Right ventricle myocardium inferior (tissue), 1 donor: ENCODE results near the gene SUSD2. TPM values are rescaled to one million over a fixed set of nuclear protein-coding genes. Genes with fewer than 3 reads are reported as not detected.
A peak's percentile ranks its signal among the peaks of the same experiment; 100 is the strongest.
"Not testable (repeated sequence)": the region's sequence is repeated elsewhere in the genome, so short reads cannot be mapped to it uniquely, and the experiment has no call there.

ENCODE experiments used
- ATAC-seq: fragments of 200-7000 bp; cut with Tn5 transposase; one replicate; pipeline ENCODE4 v1.9.1; 2020; ENCODE audit warnings: mild to moderate bottlenecking, moderate library complexity
- DNase-seq: peaks from one replicate; pipeline ENCODE4 v3.0.0; 2021; ENCODE audit errors: missing footprints
- intact Hi-C: fragments of 100-400 bp; cut with DNase I; formaldehyde crosslinking; loops from one replicate; pipeline ENCODE4 v1.11.0; 2022
- total RNA-seq: library from RNA; stranded (reverse); fragmentation: NEBNext Ultra II Directional; extraction: Animal tissue kit (Norgen Biotek cat#: 25700); gene quantifications from one replicate; pipeline ENCODE4 v1.2.1, GENCODE V29; 2021
- donor health status: DM: no; HTN: yes; CAD: no; lungs with severe emphysema.

Gene SUSD2
- total RNA-seq, 1 donor from 2014 or later, result 2.8 TPM

- intact Hi-C loops, result not testable (repeated sequence)
Measured at GRCh38 chr22:24203856-24204255, 22.6 kb downstream of the SUSD2 start.

DNA sequence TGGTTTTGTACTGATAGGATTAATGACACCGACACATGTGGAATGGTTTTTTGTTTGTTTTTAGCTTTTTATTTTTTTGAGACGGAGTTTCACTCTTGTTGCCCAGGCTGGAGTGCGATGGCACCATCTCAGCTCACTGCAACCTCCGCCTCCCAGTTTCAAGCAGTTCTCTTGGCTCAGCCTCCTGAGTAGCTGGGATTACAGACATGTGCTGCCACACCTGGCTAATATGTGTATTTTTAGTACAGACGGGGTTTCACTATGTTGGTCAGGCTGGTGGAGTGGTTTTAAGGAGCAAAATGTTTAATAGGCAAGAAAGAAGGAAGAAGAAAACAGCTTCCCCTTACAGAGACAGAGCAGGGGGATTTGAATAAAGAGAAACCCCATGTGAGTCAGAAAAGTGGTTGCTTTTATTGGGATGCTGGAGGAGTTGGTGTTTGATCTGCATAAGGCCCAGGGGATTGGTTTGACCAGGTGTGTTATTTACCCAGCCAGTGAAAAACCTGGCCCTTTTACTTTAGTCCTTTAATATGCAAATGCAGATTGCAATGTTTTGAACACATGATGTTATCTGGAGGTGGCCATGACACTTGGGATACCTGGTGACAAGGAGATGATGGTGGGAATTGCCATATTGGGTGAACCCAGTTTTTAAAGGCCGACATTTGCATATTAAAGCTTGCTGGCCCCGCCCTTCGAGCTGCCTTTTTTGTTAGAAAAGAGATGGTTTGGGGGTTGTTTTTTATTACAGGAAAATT lies 24.3 kb downstream of the SUSD2 start:
- intact Hi-C loops, result no loop called here
- ATAC-seq (no peak), DNase-seq (no peak)

More at GRCh38 chr22:24203856-24204255, 22.6 kb downstream of the SUSD2 start:
- not testable (repeated sequence) for DNase-seq, ATAC-seq

DNA sequence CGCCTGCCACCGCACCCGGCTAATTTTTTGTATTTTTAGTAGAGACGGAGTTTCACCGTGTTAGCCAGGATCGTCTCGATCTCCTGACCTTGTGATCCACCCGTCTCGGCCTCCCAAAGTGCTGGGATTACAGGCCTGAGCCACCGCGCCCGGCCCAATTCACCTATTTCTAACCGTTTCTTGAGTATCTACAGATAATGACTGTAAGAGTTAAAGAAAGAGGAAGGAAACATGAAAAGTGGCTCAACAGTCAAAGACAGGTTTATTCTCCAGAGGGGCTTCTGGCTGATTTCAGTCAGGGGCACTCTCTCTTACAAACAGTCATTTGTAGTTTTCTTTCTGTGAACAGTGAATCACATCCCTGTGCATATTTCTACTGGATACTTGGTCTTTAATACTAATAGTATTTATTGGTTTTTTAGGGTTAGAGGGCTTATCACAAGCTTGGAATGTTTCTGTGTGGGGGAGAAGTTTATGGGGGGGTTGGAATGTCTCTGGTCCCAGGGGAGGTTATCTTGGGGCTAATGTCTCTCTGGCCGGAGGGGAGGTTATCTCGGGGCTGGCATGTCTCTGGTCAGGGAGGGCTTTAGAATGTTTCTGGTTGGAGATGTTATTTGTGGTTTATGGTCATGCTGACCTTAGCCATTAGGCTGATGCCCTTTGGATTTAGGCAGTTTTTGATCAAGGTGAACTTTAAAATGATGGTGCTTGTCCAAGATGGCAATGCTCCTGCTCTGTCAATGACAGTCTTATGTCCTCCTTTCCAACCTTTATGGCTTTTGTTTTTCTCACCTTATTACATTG lies 25.4 kb downstream of the SUSD2 start:
- DNase-seq, ATAC-seq, intact Hi-C loops: not testable (repeated sequence)

- intact Hi-C loops, result loop anchor here (1.0 kb wide), 1 partner anchor 38 kb away; the partner anchor contains the start of gene GGT5
- no peak for DNase-seq
- ATAC-seq, result peak; percentile 24
Measured at GRCh38 chr22:24207264-24208011, 26.2 kb downstream of the SUSD2 start.

GRCh38 chr22:24208012-24208749 lies 26.9 kb downstream of the SUSD2 start:
- intact Hi-C loops, result loop anchor here (1.0 kb wide), 1 partner anchor 37 kb away; the partner anchor contains the start of gene GGT5
- ATAC-seq, result peak; percentile 92
- DNase-seq, result no peak

DNA sequence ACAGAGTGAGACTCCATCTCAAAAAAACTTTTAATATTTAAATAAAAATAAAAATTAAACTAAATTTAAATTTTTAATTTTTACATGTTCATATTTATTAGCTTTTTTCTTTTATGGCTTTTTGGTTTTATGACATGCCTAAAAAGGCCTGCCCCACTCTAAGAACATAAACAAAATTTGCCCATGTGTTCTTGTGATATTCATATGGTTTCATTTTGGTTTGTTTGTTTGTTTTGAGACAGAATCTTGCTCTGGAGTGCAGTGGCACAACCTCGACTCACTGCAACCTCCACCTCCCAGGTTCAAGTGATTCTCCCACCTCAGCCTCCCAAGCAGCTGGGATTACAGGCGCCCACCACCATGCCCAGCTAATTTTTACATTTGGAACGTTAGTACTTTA lies 27.7 kb downstream of the SUSD2 start:
- ATAC-seq, result no peak
- DNase-seq, result no peak
- intact Hi-C loops, result no loop called here

- ATAC-seq, result no peak
- DNase-seq, result no peak
- intact Hi-C loops, result no loop called here
Measured at GRCh38 chr22:24209687-24210086, 28.4 kb downstream of the SUSD2 start.

DNA sequence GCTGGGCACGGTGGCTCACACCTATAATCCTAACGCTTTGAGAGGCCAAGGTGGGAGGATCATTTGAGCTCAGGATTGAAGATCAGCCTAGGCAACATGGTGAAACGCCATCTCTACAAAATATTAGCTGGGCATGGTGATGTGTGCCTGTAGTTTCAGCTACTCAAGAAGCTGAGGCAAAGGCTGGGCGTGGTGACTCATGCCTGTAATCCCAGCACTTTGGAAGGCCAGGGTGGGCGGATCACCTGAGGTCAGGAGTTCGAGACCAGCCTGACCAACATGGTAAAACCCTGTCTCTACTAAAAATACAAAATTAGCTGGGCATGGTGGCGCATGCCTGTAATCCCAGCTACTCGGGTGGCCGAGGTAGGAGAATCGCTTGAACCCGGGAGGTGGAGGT lies 29.1 kb downstream of the SUSD2 start:
- ATAC-seq, intact Hi-C loops, DNase-seq: not testable (repeated sequence)

DNA sequence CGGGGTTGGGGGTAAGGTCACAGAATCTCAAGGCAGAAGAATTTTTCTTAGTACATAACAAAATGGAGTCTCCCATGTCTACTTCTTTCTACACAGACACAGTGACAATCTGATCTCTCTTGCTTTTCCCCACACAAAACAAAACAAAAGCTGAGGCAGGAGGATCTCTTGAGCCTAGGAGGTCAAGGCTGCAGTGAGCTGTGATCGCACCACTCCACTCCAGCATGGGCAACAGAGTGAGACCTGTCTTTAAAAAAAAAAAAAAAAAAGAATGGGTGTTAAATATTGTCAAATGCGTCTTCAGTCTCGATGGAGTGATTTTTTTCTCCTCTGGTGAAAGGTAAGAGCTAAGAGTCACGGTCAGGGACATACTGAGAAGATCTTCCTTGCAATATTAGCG lies 30.4 kb downstream of the SUSD2 start:
- intact Hi-C loops, DNase-seq, ATAC-seq: not testable (repeated sequence)

DNA sequence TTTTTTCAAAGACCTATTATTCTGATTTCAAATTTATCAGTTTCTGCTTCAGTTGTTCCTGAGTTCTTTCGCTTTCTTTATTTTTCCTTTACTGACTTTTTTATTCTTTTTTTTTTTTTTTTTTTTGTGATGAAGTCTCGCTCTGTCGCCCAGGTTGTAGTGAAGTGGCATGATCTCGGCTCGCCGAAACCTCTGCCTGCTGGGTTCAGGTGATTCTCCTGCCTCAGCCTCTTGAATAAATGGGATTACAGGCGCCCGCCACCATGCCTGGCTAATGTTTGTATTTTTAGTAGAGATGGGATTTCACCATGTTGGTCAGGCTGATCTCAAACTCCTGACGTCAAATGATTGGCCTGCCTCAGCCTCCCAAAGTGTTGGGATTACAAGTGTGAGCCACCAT lies 31.8 kb downstream of the SUSD2 start:
- DNase-seq, intact Hi-C loops: not testable (repeated sequence)

DNA sequence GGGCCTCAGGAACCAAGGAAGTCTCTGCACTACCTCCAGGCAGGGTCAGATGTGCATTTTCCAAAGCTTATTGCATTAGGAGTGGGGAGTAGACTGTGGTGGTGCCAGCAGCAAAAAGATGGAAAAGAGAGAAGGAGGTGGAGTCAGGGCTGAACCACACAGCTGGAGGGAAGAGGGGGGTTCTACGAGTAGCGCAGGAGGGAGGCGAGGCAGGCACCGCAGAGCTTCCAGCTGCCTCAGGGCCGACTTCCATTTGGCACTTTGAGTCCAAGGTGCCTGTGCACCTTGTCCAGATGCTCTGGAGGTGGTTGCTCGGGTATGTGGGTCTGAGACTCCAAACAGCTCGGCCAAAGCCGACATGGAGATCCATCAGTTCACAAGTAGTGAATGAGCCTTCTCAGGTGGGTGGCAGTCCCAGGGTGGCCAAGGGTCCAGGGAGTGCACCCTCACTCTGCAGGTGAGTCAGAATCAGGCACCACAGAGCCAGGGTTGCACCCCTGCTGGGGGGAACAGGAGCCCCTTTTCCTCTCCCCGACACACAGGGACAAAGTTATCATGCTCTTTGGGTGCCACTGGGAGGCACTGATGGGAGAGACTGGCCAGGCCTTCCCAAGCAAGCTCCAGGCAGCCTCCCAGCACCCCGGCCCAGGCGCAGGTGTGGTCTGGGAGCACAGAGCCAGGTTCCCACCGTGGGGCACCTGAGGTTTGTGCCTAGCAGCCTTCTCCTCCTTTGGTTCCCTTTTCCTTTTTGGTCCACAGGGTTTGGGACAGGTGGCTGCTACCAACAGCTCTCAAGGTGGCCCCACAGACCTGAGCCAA lies 33.4 kb downstream of the SUSD2 start:
- DNase-seq (no peak), ATAC-seq (no peak)
- intact Hi-C loops, result no loop called here

More for the DNA sequence above, 31.8 kb downstream of the SUSD2 start:
- not testable (repeated sequence) for ATAC-seq

DNA sequence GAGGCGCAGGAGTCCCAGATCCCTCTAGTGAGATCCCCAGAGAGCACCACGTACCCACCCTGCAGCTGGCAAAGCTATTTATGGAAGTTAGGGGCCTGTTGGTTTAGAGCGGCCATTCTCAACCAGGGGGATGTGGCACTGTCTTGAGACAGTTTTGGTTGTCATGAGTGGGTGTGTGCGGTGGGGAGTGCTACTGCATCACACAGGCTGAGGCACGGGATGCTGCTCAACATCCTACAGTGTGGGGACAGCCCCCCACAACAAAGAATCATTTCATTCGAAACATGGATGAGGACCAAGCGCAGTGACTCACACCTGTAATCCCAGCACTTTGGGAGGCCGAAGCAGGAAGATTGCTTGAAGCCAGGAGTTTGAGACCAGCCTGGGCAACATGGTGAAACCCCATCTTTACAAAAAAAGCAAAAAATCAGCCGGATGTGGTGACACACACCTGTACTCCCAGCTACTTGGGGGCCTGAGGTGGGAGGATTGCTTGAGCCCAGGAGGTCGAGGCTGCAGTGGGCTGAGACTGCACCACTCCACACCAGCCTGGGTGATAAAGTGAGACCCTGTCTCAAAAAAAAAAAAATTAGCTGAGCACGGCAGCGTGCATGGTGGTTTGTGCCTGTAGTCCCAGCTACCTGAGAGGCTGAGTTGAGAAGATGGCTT lies 35.4 kb downstream of the SUSD2 start:
- no peak for DNase-seq
- no peak for ATAC-seq
- intact Hi-C loops, result no loop called here

GRCh38 chr22:24217384-24217783 lies 36.1 kb downstream of the SUSD2 start:
- DNase-seq (no peak), ATAC-seq (no peak)
- intact Hi-C loops, result no loop called here

DNA sequence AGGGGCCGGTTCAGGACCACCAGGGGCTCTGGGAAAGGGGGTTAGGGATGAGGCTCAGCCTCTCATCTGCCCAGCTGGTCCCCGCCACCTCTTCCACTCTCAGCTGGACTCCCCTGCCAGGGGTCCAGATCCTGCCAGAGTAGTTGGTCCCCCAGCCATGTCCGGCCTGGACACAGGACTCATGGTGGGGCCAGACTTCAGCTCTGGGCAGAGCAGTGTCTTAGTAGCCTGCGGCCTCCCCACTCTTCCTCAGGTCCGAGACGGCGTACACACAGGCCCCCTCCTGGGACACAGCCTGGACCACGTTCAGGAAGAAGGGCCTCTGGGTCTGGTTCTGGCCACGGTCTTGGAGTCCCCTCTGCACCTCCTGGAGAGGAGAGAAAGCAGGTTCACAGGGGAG lies 38.5 kb downstream of the SUSD2 start:
- ATAC-seq, result no peak
- intact Hi-C loops, result no loop called here

GRCh38 chr22:24224468-24224867 lies 43.2 kb downstream of the SUSD2 start:
- ATAC-seq (no peak), DNase-seq (no peak)
- intact Hi-C loops, result no loop called here

More for the DNA sequence above, 38.5 kb downstream of the SUSD2 start:
- DNase-seq, result no peak

GRCh38 chr22:24225044-24225601 lies 43.8 kb downstream of the SUSD2 start:
- intact Hi-C loops, result no loop called here
- no peak for DNase-seq
- ATAC-seq, result no peak

GRCh38 chr22:24225951-24226350 lies 44.7 kb downstream of the SUSD2 start:
- ATAC-seq (no peak), DNase-seq (no peak)
- intact Hi-C loops, result no loop called here
